GF-D8 (cell line): ENCODE results near the gene GJD3.
A peak's percentile ranks its signal among the peaks of the same experiment; 100 is the strongest.
"Not testable (repeated sequence)": the region's sequence is repeated elsewhere in the genome, so short reads cannot be mapped to it uniquely, and the experiment has no call there.

Experiments used
- DNase-seq: peaks from one replicate; lab custom pipeline; 2025; lab: John Stamatoyannopoulos, UW

The GJD3 gene

DNA sequence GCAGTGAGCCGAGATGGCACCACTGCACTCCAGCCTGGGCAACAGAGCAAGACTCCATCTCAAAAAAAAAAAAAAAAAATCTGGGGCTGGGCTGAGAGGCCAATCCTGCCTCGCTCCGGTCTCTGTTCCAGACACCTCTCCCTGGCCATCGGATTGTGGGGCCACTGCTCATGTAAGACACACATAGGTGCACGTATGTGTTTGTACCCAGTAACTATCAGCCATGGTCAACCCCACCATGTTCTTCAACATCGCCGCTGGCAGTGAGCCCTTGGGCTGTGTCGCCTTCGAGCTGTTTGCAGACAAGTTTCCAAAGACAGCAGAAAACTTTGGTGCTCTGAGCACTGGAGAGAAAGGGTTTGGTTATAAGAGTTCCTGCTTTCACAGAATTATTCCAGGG is 3.2 kb upstream of the GJD3 start:
- DNase-seq, result not testable (repeated sequence)

DNA sequence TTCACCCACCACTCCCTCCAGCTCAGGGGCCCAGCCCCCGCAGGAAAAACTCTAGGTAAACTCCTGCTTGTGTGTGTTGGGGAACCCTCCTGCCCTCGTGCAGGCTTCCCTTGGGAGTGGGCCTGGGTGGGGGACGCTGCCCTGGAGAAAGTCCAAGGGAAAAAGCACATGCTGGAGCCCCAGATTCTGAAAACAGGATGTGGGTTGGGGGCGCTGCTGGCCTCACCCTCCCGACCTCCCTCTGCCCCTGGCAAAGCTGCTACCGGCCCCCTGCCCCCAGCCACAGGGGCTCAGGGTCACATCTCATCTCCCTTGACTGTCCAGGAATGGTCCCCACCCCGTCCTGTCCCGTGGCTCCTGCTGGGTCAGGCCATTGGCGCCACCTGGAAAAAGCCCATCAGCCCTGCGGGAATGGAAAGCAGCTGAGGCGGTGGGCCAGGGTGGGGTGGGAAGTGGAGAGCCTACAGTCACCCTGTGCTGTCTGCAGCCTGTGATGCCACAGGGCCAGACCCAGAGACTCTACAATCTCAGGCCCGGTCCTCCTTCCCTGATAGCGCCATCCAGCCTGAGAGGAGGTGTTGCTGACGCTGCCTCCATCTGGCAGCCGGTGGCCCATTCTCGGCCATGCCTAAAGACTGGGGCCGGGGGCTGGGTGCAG is 2.5 kb upstream of the GJD3 start:
- DNase-seq, result no peak

DNA sequence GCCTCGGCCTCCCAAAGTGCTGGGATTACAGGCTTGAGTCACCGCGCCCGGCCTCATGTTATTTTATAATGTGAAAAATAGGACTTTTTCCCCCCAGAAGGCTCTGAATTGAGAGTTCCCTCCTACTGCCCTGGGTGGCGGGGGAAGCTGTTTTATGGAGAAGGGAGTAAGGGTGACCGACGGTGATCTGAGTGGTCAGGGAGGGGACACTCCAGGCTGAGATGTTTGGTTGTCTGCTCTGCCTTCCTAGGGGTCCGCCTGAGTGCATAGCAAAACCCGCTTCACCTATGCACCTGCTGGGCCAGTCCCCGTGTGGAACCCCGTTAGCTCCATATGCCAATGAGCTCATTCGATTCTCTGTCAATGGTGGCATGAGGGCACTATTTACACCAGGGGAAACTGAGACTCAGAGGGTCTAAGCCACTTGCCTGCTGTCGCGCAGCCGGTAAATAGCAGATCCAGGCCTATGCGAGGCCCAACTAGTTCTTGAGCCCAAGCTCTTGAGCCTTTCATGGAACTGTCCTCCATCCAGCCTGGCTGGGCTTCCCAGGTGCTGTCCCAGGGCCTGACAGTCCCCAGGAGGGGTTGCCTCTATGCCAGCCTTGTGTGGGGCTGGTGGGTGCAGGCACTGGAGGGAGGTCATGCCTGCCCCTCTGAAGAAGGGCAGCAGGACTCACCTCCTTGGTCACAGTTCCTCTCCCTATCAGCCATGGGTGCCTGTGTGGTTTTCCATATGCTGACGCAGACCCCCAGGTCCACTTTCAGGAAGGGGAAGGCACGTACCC is 1.7 kb upstream of the GJD3 start:
- no peak for DNase-seq

DNA sequence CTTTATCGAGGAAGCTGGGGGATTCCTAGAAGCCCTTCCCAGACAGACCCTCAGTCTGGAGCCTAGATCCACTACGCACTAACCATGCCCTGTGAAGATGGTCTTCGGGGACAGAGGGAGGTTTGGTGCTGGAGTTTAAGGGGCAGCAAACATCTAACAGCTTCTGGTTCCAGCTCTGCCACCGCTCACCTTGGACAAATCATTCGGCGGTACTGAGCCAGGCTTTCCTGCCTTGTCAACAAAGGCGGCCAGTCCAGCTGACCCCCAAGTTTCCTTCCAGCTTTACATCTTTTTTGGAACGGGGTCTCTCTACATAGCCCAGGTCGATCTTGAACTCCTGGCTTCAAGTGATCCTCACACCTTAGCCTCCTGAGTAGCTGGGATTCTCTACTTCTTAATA is 369 bp upstream of the GJD3 start:
- no peak for DNase-seq

DNA sequence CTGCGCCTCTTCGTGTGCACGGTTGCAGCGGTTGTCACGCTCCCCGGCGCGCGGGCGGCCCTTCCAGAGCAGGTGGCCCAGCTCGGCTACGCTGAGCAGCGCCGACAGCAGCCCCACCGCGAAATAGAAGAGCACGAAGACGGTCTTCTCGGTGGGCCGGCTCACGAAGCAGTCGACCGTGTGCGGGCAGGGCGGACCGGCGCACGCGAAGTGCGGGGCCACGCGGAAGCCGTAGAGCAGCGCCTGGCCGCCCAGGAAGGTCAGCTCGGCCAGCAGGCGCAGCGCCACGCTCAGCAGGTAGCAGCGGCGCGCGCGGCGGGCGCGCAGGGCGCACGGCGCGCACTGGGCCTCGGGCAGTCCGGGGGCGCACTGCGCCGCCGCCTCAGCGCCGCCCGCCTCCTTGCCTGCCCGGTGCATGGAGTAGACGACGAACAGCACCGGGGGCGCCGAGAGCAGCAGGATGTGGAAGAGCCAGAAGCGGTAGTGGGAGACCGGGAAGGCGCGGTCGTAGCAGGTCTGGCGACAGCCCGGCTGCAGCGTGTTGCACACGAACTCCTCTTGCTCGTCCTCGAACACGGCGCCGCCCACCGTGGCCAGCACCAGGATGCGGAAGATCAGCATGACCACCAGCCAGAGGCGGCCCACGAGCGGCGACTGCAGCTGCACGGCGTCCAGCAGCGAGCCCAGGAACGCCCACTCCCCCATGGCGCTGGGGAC is 1.3 kb downstream of the GJD3 start:
- no peak for DNase-seq

DNA sequence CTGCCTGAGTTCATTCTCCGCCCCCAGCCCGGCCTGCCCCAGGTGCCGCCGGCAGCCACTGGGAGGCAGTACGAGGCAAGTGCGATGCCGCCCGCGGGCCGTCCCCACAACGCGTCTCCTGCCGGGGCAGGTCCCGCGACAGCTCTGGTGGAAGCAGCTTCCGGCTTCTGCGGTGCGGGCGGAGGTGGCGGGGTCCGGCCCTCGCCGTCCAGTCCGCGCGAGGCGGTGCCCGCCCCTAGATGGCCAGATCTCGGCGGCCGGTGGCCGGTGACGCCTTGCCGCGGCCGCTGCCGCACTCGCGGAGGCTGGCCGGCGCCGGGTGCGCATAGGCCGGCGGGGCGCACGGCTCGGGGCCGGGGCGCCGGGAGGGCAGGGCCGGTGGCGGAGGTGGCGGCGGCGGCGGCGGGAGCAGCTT is 1.8 kb downstream of the GJD3 start:
- DNase-seq, result peak; percentile 52

DNA sequence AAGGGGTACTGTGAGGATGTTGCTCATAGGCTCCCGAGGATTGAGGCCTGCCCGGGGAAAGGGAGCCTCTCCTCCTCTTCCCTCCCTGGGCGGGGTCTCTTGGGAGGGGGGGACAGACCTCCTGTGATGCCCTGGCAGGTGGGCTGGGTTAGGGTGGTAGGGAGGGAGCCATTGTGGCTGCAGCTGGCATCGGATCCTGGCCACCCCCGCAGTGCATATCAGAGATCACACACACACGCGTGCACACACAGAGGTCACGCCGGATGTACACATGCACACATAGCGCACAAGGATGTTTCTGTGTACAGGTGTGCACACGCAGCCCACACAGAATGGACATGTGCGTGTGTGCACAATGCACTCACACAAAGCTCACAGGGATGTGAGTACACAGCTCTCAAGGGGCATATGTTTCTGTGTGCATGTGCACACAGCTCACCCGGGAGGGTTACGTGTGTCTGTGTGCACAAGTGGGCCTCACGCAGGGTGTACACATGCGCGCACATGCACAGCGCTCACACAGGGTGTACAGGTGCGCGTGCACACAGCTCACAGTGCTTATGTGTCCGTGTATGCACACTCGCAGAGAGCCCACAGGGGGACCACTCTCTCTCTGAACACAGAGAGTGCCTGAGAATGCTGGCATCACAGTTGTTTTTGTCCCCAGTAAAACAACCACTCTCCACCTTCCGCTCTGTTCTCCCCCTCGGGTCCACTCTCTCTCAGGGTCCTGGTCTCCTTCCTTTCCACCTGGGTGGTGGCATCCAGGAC is 2.4 kb downstream of the GJD3 start:
- no peak for DNase-seq

DNA sequence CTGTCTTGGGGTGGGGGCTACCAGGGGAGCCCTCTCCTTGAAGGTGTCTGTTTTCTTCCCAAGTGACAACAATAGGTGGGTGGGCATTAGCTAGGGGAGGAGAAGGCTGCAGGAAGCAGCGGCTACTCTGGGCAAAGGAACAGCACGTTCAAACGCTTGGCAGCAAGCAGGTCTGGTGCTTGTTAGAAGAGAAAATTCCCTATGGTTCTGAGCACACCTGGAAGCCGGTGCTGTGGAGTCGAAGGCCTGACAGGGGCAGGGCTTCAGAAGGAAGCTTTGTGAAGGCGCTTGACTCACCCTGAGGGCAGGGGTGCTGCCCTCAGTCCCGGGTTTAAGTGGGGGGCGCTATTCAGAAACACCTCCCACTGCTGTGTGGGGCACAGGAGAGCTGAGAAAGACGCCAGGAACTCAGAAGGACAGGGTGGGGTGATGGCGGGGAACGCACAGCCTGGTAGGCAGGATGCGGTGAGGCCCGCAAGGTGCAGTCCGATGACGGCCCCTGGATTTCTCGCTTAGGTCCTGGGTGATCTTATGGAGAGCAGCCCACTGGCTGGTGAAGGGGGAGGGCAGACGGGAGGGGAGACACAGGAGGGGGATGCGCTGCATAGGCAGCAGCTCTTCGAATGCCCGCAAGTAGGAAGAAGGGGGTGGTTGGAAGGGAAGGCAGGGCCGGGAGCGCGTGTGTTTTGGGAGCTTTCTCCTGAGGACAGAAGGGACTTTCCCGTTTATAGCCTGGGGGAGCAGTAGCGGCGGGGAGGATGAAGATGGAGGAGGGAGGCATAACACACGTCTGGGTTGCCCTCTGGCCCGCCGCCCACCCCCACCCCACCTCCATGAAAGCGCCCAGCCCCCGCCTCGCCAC is 3.2 kb downstream of the GJD3 start:
- no peak for DNase-seq

DNA sequence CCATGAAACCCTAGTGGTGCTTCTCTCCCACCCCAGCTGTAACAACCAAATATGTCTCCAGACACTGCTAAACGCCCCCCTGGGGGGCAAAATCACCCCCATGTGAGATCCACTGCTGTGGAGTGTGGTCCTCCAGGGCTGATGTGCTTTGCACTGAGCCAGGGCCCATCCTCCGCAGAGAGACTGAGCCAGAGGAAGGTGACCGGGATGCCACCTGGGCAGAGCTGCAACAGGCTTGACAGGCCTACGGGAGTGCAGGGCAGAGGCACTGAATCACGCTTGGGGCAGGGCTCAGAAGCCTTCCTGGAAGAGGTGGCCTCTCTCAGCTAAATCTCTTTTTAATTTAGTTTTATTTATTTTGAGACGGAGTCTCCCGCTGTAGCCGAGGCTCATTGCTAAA is 4.4 kb downstream of the GJD3 start:
- DNase-seq, result no peak

DNA sequence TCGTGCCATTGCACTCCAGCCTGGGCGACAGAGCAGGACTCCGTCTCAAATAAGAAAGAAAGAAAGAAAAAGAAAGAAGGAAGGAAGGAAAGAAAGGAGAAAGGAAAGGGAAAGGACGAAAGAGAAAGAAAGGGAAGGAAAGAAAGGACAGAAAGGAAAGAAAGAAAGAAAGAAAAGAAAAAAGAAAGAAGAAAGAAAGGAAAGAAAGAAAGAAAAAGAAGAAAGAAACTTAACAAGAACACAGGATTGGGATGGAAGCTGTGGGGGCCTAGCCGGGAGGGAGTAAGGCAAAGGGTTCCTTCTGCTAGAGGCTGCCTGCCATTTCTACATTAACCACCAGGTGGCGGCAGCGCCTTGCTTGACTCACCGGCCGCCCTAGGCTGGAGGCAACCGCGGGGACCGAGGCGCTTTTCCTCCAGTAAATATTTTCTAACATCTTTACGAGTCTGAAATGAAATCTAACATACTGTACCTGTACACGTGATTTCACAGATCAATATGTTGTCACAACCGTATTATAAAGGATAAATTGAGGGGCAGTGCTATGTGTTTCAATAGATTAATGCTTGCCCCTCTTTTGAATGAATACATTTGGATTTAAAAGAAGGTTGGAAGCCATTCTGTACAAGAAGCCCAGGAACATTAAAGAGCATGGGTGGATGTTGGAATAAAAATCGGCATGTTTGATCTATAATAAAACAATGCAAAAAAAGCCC is 6.1 kb downstream of the GJD3 start:
- peak; percentile 50 for DNase-seq

DNA sequence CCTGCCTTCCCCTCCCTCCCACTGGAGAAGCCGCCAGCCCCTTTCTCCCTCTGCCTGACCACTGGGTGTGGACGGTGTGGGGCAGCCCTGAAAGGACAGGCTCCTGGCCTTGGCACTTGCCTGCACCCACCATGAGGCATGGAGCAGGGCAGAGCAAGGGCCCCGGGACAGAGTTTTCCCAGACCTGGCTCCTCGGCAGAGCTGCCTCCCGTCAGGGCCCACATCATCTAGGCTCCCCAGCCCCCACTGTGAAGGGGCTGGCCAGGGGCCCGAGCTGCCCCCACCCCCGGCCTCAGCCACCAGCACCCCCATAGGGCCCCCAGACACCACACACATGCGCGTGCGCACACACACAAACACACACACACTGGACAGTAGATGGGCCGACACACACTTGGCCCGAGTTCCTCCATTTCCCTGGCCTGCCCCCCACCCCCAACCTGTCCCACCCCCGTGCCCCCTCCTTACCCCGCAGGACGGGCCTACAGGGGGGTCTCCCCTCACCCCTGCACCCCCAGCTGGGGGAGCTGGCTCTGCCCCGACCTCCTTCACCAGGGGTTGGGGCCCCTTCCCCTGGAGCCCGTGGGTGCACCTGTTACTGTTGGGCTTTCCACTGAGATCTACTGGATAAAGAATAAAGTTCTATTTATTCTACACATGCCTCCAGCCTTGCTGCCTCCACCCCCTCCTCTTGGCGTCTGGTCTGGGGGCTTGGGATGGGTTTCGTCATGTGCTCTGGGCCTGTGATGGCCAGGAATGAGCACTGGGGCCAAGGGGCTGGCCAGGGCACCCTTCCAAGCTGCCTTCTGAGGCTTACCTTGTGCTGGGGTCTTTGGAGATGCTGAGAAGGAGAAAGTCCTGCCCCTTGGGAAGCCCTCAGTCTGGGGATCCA is 7.3 kb downstream of the GJD3 start:
- DNase-seq, result no peak

DNA sequence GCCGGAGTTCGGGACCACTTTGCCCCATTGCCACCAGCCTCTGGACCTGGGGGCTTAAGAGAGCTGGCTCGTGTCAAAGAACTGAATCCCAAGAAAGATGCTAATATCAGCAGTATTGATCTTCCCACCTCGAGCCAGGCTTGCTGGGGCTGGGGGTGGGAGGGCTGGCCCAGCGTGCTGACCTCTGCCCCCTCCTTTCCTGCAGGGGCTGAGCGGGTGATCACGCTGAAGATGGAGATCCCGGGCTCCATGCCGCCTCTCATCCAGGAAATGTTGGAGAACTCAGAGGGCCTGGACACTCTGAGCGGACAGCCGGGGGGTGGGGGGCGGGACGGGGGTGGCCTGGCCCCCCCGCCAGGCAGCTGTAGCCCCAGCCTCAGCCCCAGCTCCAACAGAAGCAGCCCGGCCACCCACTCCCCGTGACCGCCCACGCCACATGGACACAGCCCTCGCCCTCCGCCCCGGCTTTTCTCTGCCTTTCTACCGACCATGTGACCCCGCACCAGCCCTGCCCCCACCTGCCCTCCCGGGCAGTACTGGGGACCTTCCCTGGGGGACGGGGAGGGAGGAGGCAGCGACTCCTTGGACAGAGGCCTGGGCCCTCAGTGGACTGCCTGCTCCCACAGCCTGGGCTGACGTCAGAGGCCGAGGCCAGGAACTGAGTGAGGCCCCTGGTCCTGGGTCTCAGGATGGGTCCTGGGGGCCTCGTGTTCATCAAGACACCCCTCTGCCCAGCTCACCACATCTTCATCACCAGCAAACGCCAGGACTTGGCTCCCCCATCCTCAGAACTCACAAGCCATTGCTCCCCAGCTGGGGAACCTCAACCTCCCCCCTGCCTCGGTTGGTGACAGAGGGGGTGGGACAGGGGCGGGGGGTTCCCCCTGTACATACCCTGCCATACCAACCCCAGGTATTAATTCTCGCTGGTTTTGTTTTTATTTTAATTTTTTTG is 8.5 kb downstream of the GJD3 start:
- DNase-seq, result no peak

DNA sequence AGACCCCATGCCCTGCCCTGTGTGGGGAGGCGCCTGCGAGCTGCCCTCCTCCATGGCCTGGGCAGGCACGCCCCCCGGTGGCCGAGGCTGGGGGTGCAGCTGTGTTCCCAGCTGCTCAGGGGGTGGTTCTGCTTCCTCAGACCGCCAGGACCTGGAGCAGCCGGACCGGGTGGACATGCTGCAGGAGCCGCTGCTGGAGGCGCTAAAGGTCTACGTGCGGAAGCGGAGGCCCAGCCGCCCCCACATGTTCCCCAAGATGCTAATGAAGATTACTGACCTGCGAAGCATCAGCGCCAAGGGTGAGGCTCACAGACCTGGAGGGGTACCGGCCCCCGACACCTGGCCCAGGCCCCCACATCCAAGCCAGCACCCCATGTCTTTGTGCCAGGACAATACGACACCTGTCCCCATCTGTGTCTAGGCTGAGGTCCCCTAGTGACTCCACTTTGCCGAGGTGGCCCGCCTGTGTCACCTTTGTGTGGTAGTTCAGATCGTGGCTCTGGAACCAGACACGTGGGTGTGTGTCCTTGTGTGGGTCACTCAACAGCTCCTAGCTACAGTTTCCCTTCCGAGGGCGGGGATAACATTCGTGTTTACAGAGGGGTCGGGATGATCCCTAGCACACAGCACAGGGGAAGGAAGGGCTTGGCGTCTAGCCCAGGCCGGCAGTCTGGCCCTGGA is 9.3 kb downstream of the GJD3 start:
- DNase-seq, result peak; percentile 10

DNA sequence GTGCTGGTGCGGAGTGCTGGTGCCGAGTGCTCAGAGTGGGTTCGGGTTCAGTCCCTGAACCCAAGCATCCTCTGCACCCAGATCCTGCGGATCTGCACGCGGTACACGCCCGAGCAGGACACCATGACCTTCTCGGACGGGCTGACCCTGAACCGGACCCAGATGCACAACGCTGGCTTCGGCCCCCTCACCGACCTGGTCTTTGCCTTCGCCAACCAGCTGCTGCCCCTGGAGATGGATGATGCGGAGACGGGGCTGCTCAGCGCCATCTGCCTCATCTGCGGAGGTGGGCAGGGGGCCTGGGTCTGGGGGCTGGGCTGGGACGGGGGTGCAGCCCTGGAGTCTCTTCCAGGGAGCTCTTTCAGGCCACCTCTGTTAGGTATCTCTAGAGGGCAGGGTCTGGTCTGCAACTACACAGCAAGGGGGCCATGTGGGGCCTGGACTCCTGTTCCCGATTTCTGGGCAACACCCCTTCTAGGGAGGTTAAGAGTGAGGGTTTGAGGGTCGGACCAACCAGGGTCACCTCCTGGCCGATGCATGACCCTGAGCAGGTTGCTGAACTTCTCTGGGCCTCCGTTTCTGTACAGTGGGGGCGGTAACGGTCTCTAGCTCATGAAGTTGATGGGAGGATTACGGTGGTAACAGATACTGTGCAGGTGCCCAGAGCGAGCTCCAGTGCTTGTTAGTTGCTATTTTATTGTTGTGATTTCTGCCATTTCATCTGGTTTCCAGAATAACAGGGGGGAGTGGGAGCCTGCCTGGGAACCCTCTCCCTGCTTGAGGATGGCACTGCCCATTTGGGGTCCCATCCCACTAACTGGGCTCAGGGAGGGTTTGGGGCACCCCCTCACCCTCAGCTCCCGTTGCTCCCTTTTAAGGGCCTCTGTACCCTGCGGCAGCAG is 10.1 kb downstream of the GJD3 start:
- no peak for DNase-seq

DNA sequence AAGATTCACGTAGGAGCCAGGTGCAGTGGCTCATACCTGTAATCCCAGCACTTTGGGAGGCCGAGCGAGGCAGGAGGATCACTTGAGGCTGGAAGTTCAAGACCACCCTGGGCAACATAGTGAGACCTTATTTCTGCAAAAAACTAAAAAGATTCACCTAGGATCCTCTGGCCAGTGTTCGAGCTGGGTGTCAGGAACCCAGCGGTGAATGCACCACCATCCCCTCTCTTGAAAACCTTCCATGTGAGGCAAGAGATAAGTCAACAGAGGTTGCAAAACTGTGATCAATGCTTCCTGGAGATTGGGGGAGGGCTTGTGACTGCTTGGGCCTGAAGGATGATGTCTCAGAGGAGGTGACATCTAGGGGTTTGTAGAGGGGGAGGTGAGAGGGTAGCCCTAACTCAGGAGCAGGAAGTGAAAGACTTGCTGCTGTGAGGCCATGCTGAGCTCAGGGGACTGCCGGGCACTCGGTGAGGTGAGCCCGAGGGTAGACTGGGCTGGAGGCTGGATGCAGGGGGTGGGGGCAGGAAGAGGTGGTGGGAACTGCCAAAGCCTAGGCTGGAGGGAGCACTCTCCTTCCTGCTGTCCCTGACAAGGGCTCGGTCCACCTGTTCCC is 11.7 kb downstream of the GJD3 start:
- DNase-seq, result peak; percentile 86

DNA sequence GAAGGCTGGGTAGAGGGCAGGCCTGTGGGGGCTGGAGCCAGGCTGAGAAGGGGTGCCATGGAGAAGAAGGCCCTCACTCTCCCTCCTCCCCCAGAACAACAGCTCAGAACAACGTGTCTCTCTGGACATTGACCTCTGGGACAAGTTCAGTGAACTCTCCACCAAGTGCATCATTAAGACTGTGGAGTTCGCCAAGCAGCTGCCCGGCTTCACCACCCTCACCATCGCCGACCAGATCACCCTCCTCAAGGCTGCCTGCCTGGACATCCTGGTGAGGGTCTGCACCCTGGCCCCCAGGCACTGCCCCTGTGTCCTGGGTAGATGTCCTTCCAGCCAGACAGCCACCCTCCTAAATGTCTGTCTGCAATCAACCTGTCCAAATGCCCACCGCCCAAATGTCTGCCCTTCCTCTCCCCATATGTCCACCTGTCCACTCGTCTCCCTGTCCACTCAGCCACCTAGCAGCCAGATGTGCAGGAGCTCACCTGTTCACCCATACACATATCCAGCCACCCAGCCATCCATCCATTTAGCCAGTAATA is 12.2 kb downstream of the GJD3 start:
- no peak for DNase-seq
